Caco-2 (cell line): ENCODE data around the gene HNRNPDL. TPM values are rescaled to one million over a fixed set of nuclear protein-coding genes. Genes with fewer than 3 reads are reported as not detected.
"Not testable (repeated sequence)": the region's sequence is repeated elsewhere in the genome, so short reads cannot be mapped to it uniquely, and the experiment has no call there.

Experiments
- BruUV-seq: library from RNA; stranded (reverse); fragments of 400-500 nt; replicated peaks from 2 replicates; lab custom pipeline; 2021; lab: Mats Ljungman, UMichigan
- CTCF ChIA-PET: fragments of 300-600 bp; sonication (Branson Sonifier 250); formaldehyde crosslinking; loops from one replicate; lab custom pipeline; 2022; ENCODE audit warnings: antibody characterized with exemption; lab: Charles Lee
- POLR2A ChIA-PET: fragments of 300-600 bp; sonication (Branson Sonifier 250); formaldehyde crosslinking; loops from one replicate; lab custom pipeline; 2022; ENCODE audit warnings: antibody characterized with exemption; lab: Charles Lee
- DNase-seq, 2 experiments: peaks; one replicate each; pipeline versions ENCODE4 v3.0.0 to v3.0.0-alpha.2; 2020 to 2022
- H3K27me3 ChIP-seq: replicated peaks from 2 replicates; pipeline ENCODE4 v1.6.0; 2011; ENCODE audit warnings: low read length; ENCODE audit not compliant: control insufficient read depth, insufficient read depth
- H3K36me3 ChIP-seq: 2 replicates; pipeline ENCODE4 v1.5.1; 2011; ENCODE audit warnings: low read length; ENCODE audit not compliant: control insufficient read depth, insufficient read depth
- H3K4me1 ChIP-seq: fragments of 250-450 bp; sonication (Bioruptor Pico); 2 replicates; pipeline ENCODE4 v1.5.1; 2020; ENCODE audit warnings: mild to moderate bottlenecking
- H3K4me3 ChIP-seq: 2 replicates; pipeline ENCODE4 v1.5.1; 2011; ENCODE audit warnings: low read depth, mild to moderate bottlenecking, control low read depth, low read length
- H3K9me3 ChIP-seq: fragments of 250-450 bp; sonication (Bioruptor Pico); 2 replicates; pipeline ENCODE4 v1.5.1; 2020; ENCODE audit warnings: mild to moderate bottlenecking, moderate library complexity
- H3K27ac Mint-ChIP-seq: one replicate; pipeline ENCODE4 v1.8.0; 2022; ENCODE audit warnings: mixed read lengths; ENCODE audit not compliant: unreplicated experiment
- H3K27me3 Mint-ChIP-seq: one replicate; pipeline ENCODE4 v1.8.0; 2022; ENCODE audit warnings: mixed read lengths; ENCODE audit not compliant: insufficient read depth, unreplicated experiment
- H3K36me3 Mint-ChIP-seq: one replicate; pipeline ENCODE4 v1.8.0; 2022; ENCODE audit warnings: mild to moderate bottlenecking, mixed read lengths; ENCODE audit not compliant: insufficient read depth, unreplicated experiment
- H3K4me1 Mint-ChIP-seq: one replicate; pipeline ENCODE4 v1.8.0; 2022; ENCODE audit warnings: low read depth, mixed read lengths; ENCODE audit not compliant: unreplicated experiment
- H3K4me3 Mint-ChIP-seq: one replicate; pipeline ENCODE4 v1.8.0; 2022; ENCODE audit warnings: mild to moderate bottlenecking, moderate library complexity, mixed read lengths; ENCODE audit not compliant: unreplicated experiment
- H3K9me3 Mint-ChIP-seq: one replicate; pipeline ENCODE4 v1.8.0; 2022; ENCODE audit warnings: mixed read lengths; ENCODE audit not compliant: unreplicated experiment
- CTCF ChIP-seq, 2 experiments: fragments of 200-600 bp in 1 of 2; IDR thresholded peaks; 1 replicate in 1 of 2; 2 replicates in 1 of 2; pipeline versions ENCODE4 v1.5.1 to v1.8.0; 2011 to 2022; ENCODE audit warnings: antibody characterized with exemption in 1 of 2, control low read depth in 1 of 2, inconsistent platforms in 1 of 2, low read depth in 1 of 2, low read length in 1 of 2, mild to moderate bottlenecking in 1 of 2, moderate library complexity in 1 of 2; ENCODE audit not compliant: insufficient read depth in 1 of 2, severe bottlenecking in 1 of 2, unreplicated experiment in 1 of 2
- intact Hi-C: fragments of 100-400 bp; cut with micrococcal nuclease; formaldehyde crosslinking; loops from one replicate; pipeline ENCODE4 v1.10.0; 2022; ENCODE audit not compliant: unreplicated experiment
- total RNA-seq: library from RNA; stranded (reverse); gene quantifications from 2 replicates; pipeline ENCODE4 v1.2.3, GENCODE V29; 2022

The HNRNPDL gene
- total RNA-seq, 1 experiment from 2014 or later, result 341 TPM

GRCh38 chr4:82398263-82398662 lies 32.0 kb downstream of the HNRNPDL start:
- no peak for TF ChIP-seq CTCF (IDR thresholded peaks at IDR 0.05; ENCODE audit: insufficient read depth in 1 of 2, low read depth in 1 of 2, low read length in 1 of 2, severe bottlenecking in 1 of 2, unreplicated experiment in 1 of 2)
- Histone ChIP-seq H3K4me3 (no peak overlapping the region), H3K36me3 (no peaks in the 10 kb centered on the region), H3K9me3 (no peaks in the 10 kb centered on the region), H3K4me1 (no peaks in the 10 kb centered on the region; the same call in 1 of the 2 replicates), H3K27me3 (no peaks in the 10 kb centered on the region)
- Mint-ChIP-seq H3K4me3 (no peak overlapping the region), H3K4me1 (no peaks in the 10 kb centered on the region), H3K27ac (no peak overlapping the region), H3K36me3 (no peaks in the 10 kb centered on the region), H3K27me3 (no peaks in the 10 kb centered on the region), H3K9me3 (no peaks in the 10 kb centered on the region)
- no TSS peak for BruUV-seq
- POLR2A ChIA-PET, result no interaction called here
- intact Hi-C loops, result no loop called here
- CTCF ChIA-PET, result no interaction called here
- no peak for DNase-seq

GRCh38 chr4:82397527-82397926 lies 32.7 kb downstream of the HNRNPDL start:
- H3K9me3 Mint-ChIP-seq, result no peaks in the 10 kb centered on the region
- DNase-seq, result no peak
- H3K36me3 Mint-ChIP-seq, result no peaks in the 10 kb centered on the region
- no peak overlapping the region for H3K4me3 Mint-ChIP-seq
- no peak overlapping the region for H3K27ac Mint-ChIP-seq
- H3K4me1 ChIP-seq, result no peaks in the 10 kb centered on the region
- H3K4me1 Mint-ChIP-seq, result no peaks in the 10 kb centered on the region
- no TSS peak for BruUV-seq
- no peaks in the 10 kb centered on the region for H3K9me3 ChIP-seq
- no peak overlapping the region for H3K4me3 ChIP-seq
- no peaks in the 10 kb centered on the region for H3K27me3 ChIP-seq
- TF ChIP-seq CTCF (IDR thresholded peaks at IDR 0.05; ENCODE audit: insufficient read depth in 1 of 2, low read depth in 1 of 2, low read length in 1 of 2, severe bottlenecking in 1 of 2, unreplicated experiment in 1 of 2), result no peak
- ChIA-PET POLR2A (no interaction called here), CTCF (no interaction called here)
- intact Hi-C loops, result no loop called here
- H3K36me3 ChIP-seq, result no peaks in the 10 kb centered on the region
- no peaks in the 10 kb centered on the region for H3K27me3 Mint-ChIP-seq

- intact Hi-C loops, result no loop called here
Observed at GRCh38 chr4:82394896-82395295, 35.4 kb downstream of the HNRNPDL start.

GRCh38 chr4:82390061-82390460 lies 40.2 kb downstream of the HNRNPDL start:
- POLR2A ChIA-PET, H3K36me3 Mint-ChIP-seq, DNase-seq, H3K27me3 Mint-ChIP-seq, H3K4me1 ChIP-seq, H3K27me3 ChIP-seq, intact Hi-C loops, H3K4me3 ChIP-seq, H3K36me3 ChIP-seq, H3K4me1 Mint-ChIP-seq, H3K4me3 Mint-ChIP-seq, H3K27ac Mint-ChIP-seq, H3K9me3 ChIP-seq, BruUV-seq, CTCF ChIA-PET: not testable (repeated sequence)
- peaks cover 12% of the 10 kb centered on the region for H3K9me3 Mint-ChIP-seq

More at GRCh38 chr4:82394896-82395295, 35.4 kb downstream of the HNRNPDL start:
- ChIA-PET CTCF (interaction anchor here (0.6 kb wide), 1 partner anchor 35 kb away, joined by 3 read pairs; no protein-coding TSS in a partner anchor), POLR2A (interaction anchor here (1.6 kb wide), 1 partner anchor 21 kb away, joined by 4 read pairs; the partner anchor contains the start of gene HNRNPD)
- Histone ChIP-seq H3K36me3 (no peaks in the 10 kb centered on the region), H3K9me3 (no peaks in the 10 kb centered on the region), H3K27me3 (no peaks in the 10 kb centered on the region), H3K4me1 (no peaks in the 10 kb centered on the region), H3K4me3 (no peak overlapping the region)
- no TSS peak for BruUV-seq
- DNase-seq, result no peak
- no peak for TF ChIP-seq CTCF (IDR thresholded peaks at IDR 0.05; ENCODE audit: insufficient read depth in 1 of 2, low read depth in 1 of 2, low read length in 1 of 2, severe bottlenecking in 1 of 2, unreplicated experiment in 1 of 2)
- Mint-ChIP-seq H3K27ac (no peak overlapping the region), H3K4me1 (no peaks in the 10 kb centered on the region), H3K9me3 (no peaks in the 10 kb centered on the region), H3K36me3 (no peaks in the 10 kb centered on the region), H3K4me3 (no peak overlapping the region), H3K27me3 (no peaks in the 10 kb centered on the region)
